Adrenal gland (tissue), 5 donors: ENCODE measurements around the gene ITGB5.

Experiments used
- CTCF ChIP-seq, 6 experiments: fragments of 450-650 bp in 4 of 6; fragments of 200-600 bp in 2 of 6; sonication (generic) in 1 of 6; IDR thresholded peaks; 1 replicate in 5 of 6; 2 replicates in 1 of 6; pipeline versions ENCODE4 v1.5.1 to v1.8.0; 2016 to 2021; ENCODE audit warnings: antibody characterized with exemption in 6 of 6, mild to moderate bottlenecking in 2 of 6, moderate library complexity in 1 of 6
- POLR2A ChIP-seq, 2 donors: fragments of 450-650 bp; IDR thresholded peaks; one replicate each; pipeline ENCODE4 v1.6.1; 2017; ENCODE audit warnings: antibody characterized with exemption in 2 of 2, mild to moderate bottlenecking in 2 of 2, moderate library complexity in 1 of 2
- donor health status: DM: no; HTN: no; CAD: no.

DNA sequence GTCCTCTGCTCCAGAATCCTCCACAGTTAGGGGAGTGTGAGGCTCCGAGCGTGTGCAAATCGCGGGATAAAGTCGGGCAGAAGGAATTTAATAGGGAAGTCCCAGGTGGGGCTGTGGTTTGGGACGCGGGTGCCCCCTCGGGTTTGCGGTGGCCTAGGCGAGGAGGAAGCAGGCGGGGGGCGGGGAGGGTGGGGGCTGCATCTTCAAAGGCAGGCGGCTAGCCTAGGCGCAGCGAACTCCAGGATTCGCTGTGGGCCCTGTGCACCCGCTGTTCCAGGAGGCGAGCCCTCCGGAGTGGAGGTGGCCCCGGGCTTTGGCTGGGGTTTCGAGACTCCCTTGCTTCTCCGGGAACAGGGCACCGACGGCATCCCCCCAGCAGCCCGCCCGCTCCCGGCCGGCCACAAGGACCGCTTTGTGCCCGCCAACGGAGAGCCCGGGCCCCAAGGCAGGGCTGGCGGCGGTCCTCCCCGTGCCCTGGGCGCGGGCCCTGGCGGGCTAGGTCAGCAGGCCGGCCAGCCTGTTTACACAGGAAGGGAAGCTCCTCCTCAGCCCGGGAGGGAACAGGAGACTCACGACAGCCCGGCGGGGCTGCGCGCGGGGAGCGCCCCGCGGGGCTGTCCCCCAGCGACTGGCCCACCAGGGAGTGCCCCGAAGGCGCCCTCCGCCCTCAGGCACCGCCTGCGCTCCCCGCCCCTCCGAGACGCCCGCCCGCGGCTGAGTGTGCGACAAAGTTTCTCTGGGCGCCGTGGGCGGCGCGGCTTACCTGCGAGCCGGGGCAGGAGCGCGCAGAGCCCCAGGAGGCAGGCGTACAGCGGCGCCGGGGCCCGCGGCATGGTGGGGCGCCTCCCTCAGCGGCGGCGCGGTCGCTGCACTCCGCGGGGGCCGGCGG, 753 bp downstream of the ITGB5 start:
- TF ChIP-seq CTCF (IDR thresholded peaks at IDR 0.05) (peak in 1 of 6 experiments; percentile 10), POLR2A (IDR thresholded peaks at IDR 0.05) (peak in 1 of 2 donors; percentile 47)
